Measurements from ENCODE around the gene NFILZ.

NFILZ gene

GRCh38 chr19:8593931-8594330 is 36.5 kb upstream of the NFILZ start:
- H3K27ac ChIP-seq, result no peak overlapping the region
- TF ChIP-seq ZFX (IDR thresholded peaks at IDR 0.05), result no peak
- TF ChIP-seq CTCF (conservative IDR thresholded peaks at IDR 0.05), result no peak

GRCh38 chr19:8595651-8596050 is 34.8 kb upstream of the NFILZ start:
- TF ChIP-seq ZFX (IDR thresholded peaks at IDR 0.05) (no peak), CTCF (conservative IDR thresholded peaks at IDR 0.05) (no peak)
- H3K27ac ChIP-seq, result no peak overlapping the region

GRCh38 chr19:8596168-8596567 is 34.3 kb upstream of the NFILZ start:
- TF ChIP-seq ZFX (IDR thresholded peaks at IDR 0.05), result no peak
- H3K27ac ChIP-seq, result no peak overlapping the region

- no peak for TF ChIP-seq CTCF (conservative IDR thresholded peaks at IDR 0.05)
- TF ChIP-seq ZFX (IDR thresholded peaks at IDR 0.05), result no peak
- H3K27ac ChIP-seq, result no peak overlapping the region
Measured at GRCh38 chr19:8600064-8600463, 30.4 kb upstream of the NFILZ start.

- TF ChIP-seq CTCF (conservative IDR thresholded peaks at IDR 0.05) (no peak), ZFX (IDR thresholded peaks at IDR 0.05) (no peak)
- H3K27ac ChIP-seq, result no peak overlapping the region
Measured at GRCh38 chr19:8600816-8601215, 29.6 kb upstream of the NFILZ start.

GRCh38 chr19:8601796-8602195 is 28.6 kb upstream of the NFILZ start:
- H3K27ac ChIP-seq, result no peak overlapping the region
- TF ChIP-seq ZFX (IDR thresholded peaks at IDR 0.05), result no peak
- TF ChIP-seq CTCF (conservative IDR thresholded peaks at IDR 0.05), result no peak

- H3K27ac ChIP-seq, result no peak overlapping the region
- TF ChIP-seq ZFX (IDR thresholded peaks at IDR 0.05) (no peak), CTCF (conservative IDR thresholded peaks at IDR 0.05) (no peak)
Measured at GRCh38 chr19:8605514-8605913, 24.9 kb upstream of the NFILZ start.

- no peak for TF ChIP-seq ZFX (IDR thresholded peaks at IDR 0.05)
- no peak for TF ChIP-seq CTCF (conservative IDR thresholded peaks at IDR 0.05)
- H3K27ac ChIP-seq, result no peak overlapping the region
Measured at GRCh38 chr19:8607386-8607785, 23.0 kb upstream of the NFILZ start.

All from C4-2B (cell line).